HepG2 (cell line): Measurements from ENCODE around the gene C11orf21. TPM values are rescaled to one million over a fixed set of nuclear protein-coding genes. Genes with fewer than 3 reads are reported as not detected.

Experiments used
- ATAC-seq: fragments of 200-7000 bp; cut with Tn5 transposase; 3 replicates; pipeline ENCODE4 v1.9.1; 2020; ENCODE audit warnings: mild to moderate bottlenecking, moderate library complexity
- BruUV-seq: library from RNA; stranded (reverse); fragments of 400-500 nt; replicated peaks from 2 replicates; lab custom pipeline; 2021; lab: Mats Ljungman, UMichigan
- CTCF ChIA-PET: fragments of 300-600 bp; formaldehyde crosslinking; extraction: SDS; loops from one replicate; lab custom pipeline; 2021; ENCODE audit warnings: low total read pairs, inconsistent platforms, low intra/inter-chr PET ratio; lab: Yijun Ruan, JAX
- POLR2A ChIA-PET: fragments of 350-600 bp; sonication (Branson Sonifier 250); formaldehyde crosslinking; loops from one replicate; lab custom pipeline; 2020; ENCODE audit warnings: antibody characterized with exemption, inconsistent platforms; lab: Yijun Ruan, JAX
- DNase-seq: peaks from one replicate; pipeline ENCODE4 v3.0.0-alpha.2; 2015; ENCODE audit warnings: low spot score
- FAIRE-seq: peaks from 3 replicates; lab custom pipeline; 2011; peaks lifted over from hg19 to GRCh38; lab: Jason Lieb, UNC
- H2AFZ ChIP-seq: one replicate; pipeline ENCODE4 v1.6.1; 2011; ENCODE audit warnings: low read length, inconsistent platforms
- H3K27ac ChIP-seq: fragments of 300-600 bp; 3 replicates; pipeline ENCODE4 v1.8.0; 2011; ENCODE audit warnings: mixed run types, mild to moderate bottlenecking, mixed read lengths, low read length, inconsistent platforms; ENCODE audit not compliant: insufficient read depth; ENCODE audit errors: extremely low read length
- H3K27me3 ChIP-seq, 2 experiments: fragments of 200-600 bp in 1 of 2; 2 replicates in 1 of 2; 3 replicates in 1 of 2; pipeline versions ENCODE4 v1.6.0 to v1.8.0; 2011; ENCODE audit warnings: low read length in 2 of 2, mild to moderate bottlenecking in 2 of 2, moderate library complexity in 2 of 2, inconsistent platforms in 1 of 2; ENCODE audit not compliant: insufficient read depth in 2 of 2, control insufficient read depth in 1 of 2
- H3K36me3 ChIP-seq, 2 experiments: fragments of 200-600 bp in 1 of 2; replicated peaks in 1 of 2; 2 replicates in 1 of 2; 3 replicates in 1 of 2; pipeline versions ENCODE4 v1.5.1 to v1.8.0; 2011; ENCODE audit warnings: low read length in 2 of 2, inconsistent platforms in 1 of 2; ENCODE audit not compliant: insufficient read depth in 2 of 2, control insufficient read depth in 1 of 2
- H3K4me1 ChIP-seq: 2 replicates; pipeline ENCODE4 v1.5.1; 2012; ENCODE audit warnings: low read length, inconsistent platforms; ENCODE audit not compliant: insufficient read depth
- H3K4me2 ChIP-seq: 2 replicates; pipeline ENCODE4 v1.6.0; 2011; ENCODE audit warnings: low read depth, low read length, inconsistent platforms
- H3K4me3 ChIP-seq, 3 experiments: fragments of 200-600 bp in 1 of 3; sonication (generic), shearing (Covaris generic) in 1 of 3; replicated peaks in 1 of 3; 2 replicates each; pipeline ENCODE4 v1.5.1; 2011 to 2016; ENCODE audit warnings: low read length in 3 of 3, inconsistent platforms in 2 of 3, low read depth in 2 of 3, mild to moderate bottlenecking in 2 of 3, control low read depth in 1 of 3, mixed read lengths in 1 of 3; ENCODE audit not compliant: insufficient read depth in 1 of 3
- H3K79me2 ChIP-seq: one replicate; pipeline ENCODE4 v1.6.1; 2011; ENCODE audit warnings: low read length, inconsistent platforms; ENCODE audit not compliant: insufficient read depth
- H3K9ac ChIP-seq: 2 replicates; pipeline ENCODE4 v1.6.0; 2011; ENCODE audit warnings: mild to moderate bottlenecking, low read depth, low read length, inconsistent platforms; ENCODE audit not compliant: insufficient read depth
- H3K9me3 ChIP-seq: 2 replicates; pipeline ENCODE4 v1.5.1; 2012; ENCODE audit warnings: mild to moderate bottlenecking, low read length
- H4K20me1 ChIP-seq: 2 replicates; pipeline ENCODE4 v1.6.0; 2011; ENCODE audit warnings: inconsistent platforms, mild to moderate bottlenecking, low read length, moderate library complexity; ENCODE audit not compliant: insufficient read depth
- KDM4B ChIP-seq: sonication (generic); formaldehyde crosslinking; IDR thresholded peaks from 2 replicates; pipeline ENCODE4 v1.4.0; 2020; ENCODE audit warnings: missing genetic modification reagents
- LRRFIP1 ChIP-seq: sonication (generic); formaldehyde crosslinking; conservative IDR thresholded peaks from 2 replicates; pipeline ENCODE4 v1.4.0; 2020; ENCODE audit warnings: missing genetic modification reagents
- PATZ1 ChIP-seq: sonication (generic); formaldehyde crosslinking; IDR thresholded peaks from 2 replicates; pipeline ENCODE4 v1.4.0; 2020; ENCODE audit warnings: missing genetic modification reagents
- PBX2 ChIP-seq: IDR thresholded peaks from 2 replicates; pipeline ENCODE4 v1.6.1; 2016; ENCODE audit warnings: control low read depth
- TAF1 ChIP-seq: sonication (generic); formaldehyde crosslinking; IDR thresholded peaks from 2 replicates; pipeline ENCODE4 v1.4.0; 2020; ENCODE audit warnings: missing genetic modification reagents
- TMF1 ChIP-seq: sonication (generic); formaldehyde crosslinking; IDR thresholded peaks from 2 replicates; pipeline ENCODE4 v1.8.1; 2022; ENCODE audit warnings: low read depth, missing genetic modification reagents
- TOE1 ChIP-seq: sonication (generic); formaldehyde crosslinking; IDR thresholded peaks from 2 replicates; pipeline ENCODE4 v1.4.0; 2020; ENCODE audit warnings: mild to moderate bottlenecking, missing genetic modification reagents
- U2AF2 ChIP-seq: fragments of 200-400 bp; formaldehyde crosslinking; IDR thresholded peaks from 2 replicates; pipeline ENCODE4 v1.6.1; 2017; ENCODE audit warnings: low read depth, mild to moderate bottlenecking, low read length
- WGBS: methylation state at CpG from one replicate; pipeline ENCODE4 v1.1.6; 2017; ENCODE audit warnings: low lambda C conversion rate; 5-methylcytosine and 5-hydroxymethylcytosine counted together
- in situ Hi-C: cut with HindIII; loops from 2 replicates; pipeline ENCODE4 v1.10.0; 2017; ENCODE audit warnings: low pct_unique_long_range_greater_than_20kb; ENCODE audit not compliant: extremely low pct_ligation_motif_present
- intact Hi-C: fragments of 100-400 bp; cut with micrococcal nuclease; formaldehyde crosslinking; loops from one replicate; pipeline ENCODE4 v1.10.0; 2022; ENCODE audit not compliant: unreplicated experiment
- polyA plus RNA-seq, 8 experiments: library from polyadenylated mRNA; depleted of rRNA in 3 of 8; stranded (reverse) in 7 of 8; unstranded in 1 of 8; fragments of >200 nt; fragmentation: Illumina TruSeq in 4 of 8; extraction: Trizol in 4 of 8; gene quantifications; 2 replicates each; pipeline versions ENCODE4 v1.2.1 to v1.2.3, GENCODE V29; 2011 to 2016; ENCODE audit warnings: low read depth in 4 of 8, missing spikeins in 1 of 8, mixed read lengths in 1 of 8; ENCODE audit not compliant: insufficient read depth in 1 of 8
- total RNA-seq, 5 experiments: library from RNA; depleted of rRNA; stranded (reverse); fragments of >200 nt; fragmentation: Illumina TruSeq; extraction: Trizol; gene quantifications; 2 replicates each; pipeline ENCODE4 v1.2.3, GENCODE V29; 2016; ENCODE audit warnings: low read depth in 1 of 5

Gene C11orf21
- total and polyA plus RNA-seq, 2 of the 13 experiments (the other 11 are each of a cell fraction or from before 2014, with no cell fraction given), result 0.08 TPM; not detected in 1

GRCh38 chr11:2342981-2343380 is 41.3 kb upstream of the C11orf21 start:
- H3K4me1 ChIP-seq, result no peaks in the 10 kb centered on the region
- TF ChIP-seq PBX2 (no peak), TAF1 (CRISPR knock-in tag) (no peak), KDM4B (CRISPR knock-in tag) (no peak), TOE1 (CRISPR knock-in tag) (no peak), LRRFIP1 (CRISPR knock-in tag) (no peak), TMF1 (no peak), PATZ1 (CRISPR knock-in tag) (no peak), U2AF2 (no peak)
- H3K4me2 ChIP-seq, result no peak overlapping the region
- peaks cover 0 to 23% of the 10 kb centered on the region in 2 experiments; a peak in 4 of 5 replicates for H3K27me3 ChIP-seq
- H3K9me3 ChIP-seq, result no peaks in the 10 kb centered on the region
- FAIRE-seq (no peak), DNase-seq (no peak), ATAC-seq (no peak)
- intact Hi-C loops, result no loop called here
- H3K27ac ChIP-seq, result no peak overlapping the region
- in situ Hi-C loops, result no loop called here
- BruUV-seq, result no TSS peak
- no peak overlapping the region for H3K4me3 ChIP-seq
- H4K20me1 ChIP-seq, result no peaks in the 10 kb centered on the region
- ChIA-PET CTCF (no interaction called here), POLR2A (no interaction called here)
- 1% methylated on average over 5 of the region's 5 CpGs for WGBS
- H3K36me3 ChIP-seq, result no peaks in the 10 kb centered on the region
- H3K9ac ChIP-seq, result no peak overlapping the region
- H3K79me2 ChIP-seq, result no peaks in the 10 kb centered on the region
- H2AFZ ChIP-seq, result no peak overlapping the region
